ENCODE results near the gene GNPTAB. TPM values are rescaled to one million over a fixed set of nuclear protein-coding genes. Genes with fewer than 3 reads are reported as not detected.
A peak's percentile ranks its signal among the peaks of the same experiment; 100 is the strongest.

The GNPTAB gene
- total and polyA plus RNA-seq, 2 of the 13 experiments (the other 11 are each of a cell fraction or from before 2014, with no cell fraction given) = 13.6 to 19.4 TPM

GRCh38 chr12:101697197-101697929 is 133.4 kb downstream of the GNPTAB start, which contains the start of gene CHPT1 (continued):
- TF ChIP-seq POGK (CRISPR knock-in tag; conservative IDR thresholded peaks at IDR 0.05) (0 out of 2 replicates have a peak, but pooled peaks have one; percentile 1), SALL2 (CRISPR knock-in tag; IDR thresholded peaks at IDR 0.05) (peak; percentile 81), ZFY (CRISPR knock-in tag; IDR thresholded peaks at IDR 0.05) (peak; percentile 65), SNAI1 (CRISPR knock-in tag; IDR thresholded peaks at IDR 0.05; ENCODE audit: borderline replicate concordance) (0 out of 2 replicates have a peak, but pooled peaks have one; percentile 27), POLR2AphosphoS2 (IDR thresholded peaks at IDR 0.05; ENCODE audit: low read depth, low read length) (no peak), PRDM10 (CRISPR knock-in tag; IDR thresholded peaks at IDR 0.05; ENCODE audit: low read depth) (0 out of 2 replicates have a peak, but pooled peaks have one; percentile 23), ZNF687 (CRISPR knock-in tag; IDR thresholded peaks at IDR 0.05) (peak; percentile 70), POLR2G (IDR thresholded peaks at IDR 0.05; ENCODE audit: low read depth, low read length) (peak; percentile 61; the same call in 1 of the 2 replicates), HDAC2 (CRISPR knock-in tag; IDR thresholded peaks at IDR 0.05) (peak; percentile 79), ZFX (CRISPR knock-in tag; IDR thresholded peaks at IDR 0.05; ENCODE audit: low read depth) (peak; percentile 70), RARA (CRISPR knock-in tag; IDR thresholded peaks at IDR 0.05) (peak; percentile 67), CBX2 (IDR thresholded peaks at IDR 0.05; ENCODE audit: low read depth, low read length) (no peak), CBX2 (CRISPR knock-in tag; IDR thresholded peaks at IDR 0.05; ENCODE audit: low read depth) (no peak; the same call in 1 of the 2 replicates), SOX6 (IDR thresholded peaks at IDR 0.05) (no peak), SOX6 (CRISPR knock-in tag; IDR thresholded peaks at IDR 0.05) (peak; percentile 42), PAWR (CRISPR knock-in tag; IDR thresholded peaks at IDR 0.05; ENCODE audit: borderline replicate concordance) (no peak), AKAP8 (CRISPR knock-in tag; IDR thresholded peaks at IDR 0.05) (no peak; the same call in 1 of the 2 replicates), FOSL2 (CRISPR knock-in tag; IDR thresholded peaks at IDR 0.05) (peak; percentile 51; the same call in 1 of the 2 replicates), ZNF510 (CRISPR knock-in tag; IDR thresholded peaks at IDR 0.05; ENCODE audit: low read depth) (no peak), GABPB1 (CRISPR knock-in tag; IDR thresholded peaks at IDR 0.05) (peak; percentile 38)
